Natural killer cell (primary cell): ENCODE data around the gene CRYBB2. TPM values are rescaled to one million over a fixed set of nuclear protein-coding genes. Genes with fewer than 3 reads are reported as not detected.

Experiments used
- ATAC-seq, 3 donors: fragments of 150-1000 bp in 2 of 3; fragments of 200-7000 bp in 1 of 3; cut with Tn5 transposase; 1 replicate in 1 of 3; 2 replicates in 2 of 3; pipeline ENCODE4 v1.10.0; 2021; ENCODE audit warnings: mild to moderate bottlenecking in 2 of 3, moderate library complexity in 2 of 3
- DNase-seq, 2 donors: peaks; one replicate each; pipeline versions ENCODE4 v3.0.0 to v3.0.0-alpha.2; 2013 to 2021; ENCODE audit warnings: mixed read lengths in 1 of 2
- H3K27ac ChIP-seq: one replicate; pipeline ENCODE4 v1.5.1; 2013; ENCODE audit warnings: mild to moderate bottlenecking, low read length
- H3K27me3 ChIP-seq: one replicate; pipeline ENCODE4 v1.6.1; 2013; ENCODE audit warnings: low read length; ENCODE audit not compliant: control insufficient read depth, insufficient read depth
- H3K36me3 ChIP-seq: one replicate; pipeline ENCODE4 v1.6.1; 2013; ENCODE audit warnings: low read length; ENCODE audit not compliant: control insufficient read depth, insufficient read depth
- H3K4me1 ChIP-seq: one replicate; pipeline ENCODE4 v1.6.1; 2013; ENCODE audit warnings: low read length; ENCODE audit not compliant: control insufficient read depth, insufficient read depth
- H3K4me3 ChIP-seq: one replicate; pipeline ENCODE4 v1.5.1; 2013; ENCODE audit warnings: low read length
- H3K9me3 ChIP-seq: one replicate; pipeline ENCODE4 v1.6.1; 2013; ENCODE audit warnings: low read length; ENCODE audit not compliant: control insufficient read depth, insufficient read depth
- H3K27ac Mint-ChIP-seq, 2 donors: one replicate each; pipeline ENCODE4 v1.8.0; 2022; ENCODE audit warnings: mild to moderate bottlenecking in 2 of 2, mixed read lengths in 2 of 2, moderate library complexity in 1 of 2
- H3K27me3 Mint-ChIP-seq, 2 donors: one replicate each; pipeline ENCODE4 v1.8.0; 2022; ENCODE audit warnings: low read depth in 2 of 2, mixed read lengths in 2 of 2
- H3K36me3 Mint-ChIP-seq: one replicate; pipeline ENCODE4 v1.8.0; 2022; ENCODE audit warnings: mixed read lengths
- H3K4me1 Mint-ChIP-seq, 2 donors: one replicate each; pipeline ENCODE4 v1.8.0; 2022; ENCODE audit warnings: mixed read lengths in 2 of 2
- H3K4me3 Mint-ChIP-seq: one replicate; pipeline ENCODE4 v1.8.0; 2022; ENCODE audit warnings: mild to moderate bottlenecking, moderate library complexity, mixed read lengths
- H3K9me3 Mint-ChIP-seq, 2 donors: one replicate each; pipeline ENCODE4 v1.8.0; 2022; ENCODE audit warnings: mixed read lengths in 2 of 2
- WGBS: methylation state at CpG from one replicate; pipeline ENCODE4 v1.1.7; 2013; ENCODE audit warnings: missing lambda C conversion rate; ENCODE audit not compliant: insufficient coverage; 5-methylcytosine and 5-hydroxymethylcytosine counted together
- intact Hi-C: fragments of 100-400 bp; cut with micrococcal nuclease; formaldehyde crosslinking; loops from one replicate; pipeline ENCODE4 v1.14.2; 2022
- total RNA-seq, 4 donors: library from RNA; stranded (reverse); fragments of 120-200 nt in 1 of 4; gene quantifications; one replicate each; pipeline versions ENCODE4 v1.2.3 to v1.2.4, GENCODE V29; 2013 to 2022
- TF ChIP-seq, protein P1 (sequence below): fragments of 200-600 bp; IDR thresholded peaks from one replicate; pipeline ENCODE4 v1.8.0; 2022; ENCODE audit warnings: antibody characterized with exemption

CRYBB2 gene
- total RNA-seq, 3 donors from 2014 or later (not counting 1 experiment from before 2014, with no cell fraction given), result not detected

GRCh38 chr22:25206998-25207397, 12.4 kb upstream of the CRYBB2 start:
- Histone ChIP-seq H3K27ac (no peak overlapping the region), H3K9me3 (no peaks in the 10 kb centered on the region), H3K4me3 (no peak overlapping the region), H3K36me3 (no peaks in the 10 kb centered on the region), H3K4me1 (no peaks in the 10 kb centered on the region), H3K27me3 (no peaks in the 10 kb centered on the region)
- Mint-ChIP-seq H3K36me3 (no peaks in the 10 kb centered on the region), H3K4me3 (no peak overlapping the region), H3K27me3 (peaks cover 0 to 3% of the 10 kb centered on the region in 2 donors), H3K4me1 (peaks cover 0 to 5% of the 10 kb centered on the region in 2 donors), H3K9me3 (no peaks in the 10 kb centered on the region), H3K27ac (no peak overlapping the region)
- ATAC-seq, result no peak
- WGBS, result 93% methylated on average over 21 of the region's 21 CpGs
- intact Hi-C loops, result no loop called here
- TF ChIP-seq, protein P1, sequence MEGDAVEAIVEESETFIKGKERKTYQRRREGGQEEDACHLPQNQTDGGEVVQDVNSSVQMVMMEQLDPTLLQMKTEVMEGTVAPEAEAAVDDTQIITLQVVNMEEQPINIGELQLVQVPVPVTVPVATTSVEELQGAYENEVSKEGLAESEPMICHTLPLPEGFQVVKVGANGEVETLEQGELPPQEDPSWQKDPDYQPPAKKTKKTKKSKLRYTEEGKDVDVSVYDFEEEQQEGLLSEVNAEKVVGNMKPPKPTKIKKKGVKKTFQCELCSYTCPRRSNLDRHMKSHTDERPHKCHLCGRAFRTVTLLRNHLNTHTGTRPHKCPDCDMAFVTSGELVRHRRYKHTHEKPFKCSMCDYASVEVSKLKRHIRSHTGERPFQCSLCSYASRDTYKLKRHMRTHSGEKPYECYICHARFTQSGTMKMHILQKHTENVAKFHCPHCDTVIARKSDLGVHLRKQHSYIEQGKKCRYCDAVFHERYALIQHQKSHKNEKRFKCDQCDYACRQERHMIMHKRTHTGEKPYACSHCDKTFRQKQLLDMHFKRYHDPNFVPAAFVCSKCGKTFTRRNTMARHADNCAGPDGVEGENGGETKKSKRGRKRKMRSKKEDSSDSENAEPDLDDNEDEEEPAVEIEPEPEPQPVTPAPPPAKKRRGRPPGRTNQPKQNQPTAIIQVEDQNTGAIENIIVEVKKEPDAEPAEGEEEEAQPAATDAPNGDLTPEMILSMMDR, result no peak
- DNase-seq, result no peak

DNA sequence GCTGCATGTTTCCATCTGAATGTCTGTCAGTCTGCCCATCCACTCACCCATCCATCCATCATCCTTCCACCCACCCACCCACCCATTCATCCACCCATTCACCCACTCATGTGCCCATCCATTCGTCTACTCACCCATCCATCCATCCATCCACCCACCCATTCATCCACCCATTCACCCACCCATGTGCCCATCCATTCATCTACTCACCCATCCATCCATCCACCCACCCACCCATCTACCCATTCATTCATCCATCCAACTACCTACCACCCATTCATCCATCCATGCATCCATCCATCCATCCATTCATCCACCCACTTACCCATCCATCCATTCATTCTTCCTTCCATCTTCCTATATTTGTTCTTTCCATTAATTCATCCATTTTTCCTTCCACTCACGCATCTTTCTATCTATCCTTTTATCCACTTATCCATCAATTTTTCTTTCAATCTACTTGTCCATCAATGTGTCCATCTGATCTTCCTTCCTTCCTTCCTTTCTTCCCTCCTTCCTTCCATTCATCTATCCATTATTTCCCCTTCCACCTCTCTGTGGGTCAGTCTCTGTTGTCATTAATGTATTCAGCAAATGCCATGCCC, 11.8 kb upstream of the CRYBB2 start:
- Mint-ChIP-seq H3K27ac (no peak overlapping the region), H3K9me3 (no peaks in the 10 kb centered on the region), H3K4me1 (no peaks in the 10 kb centered on the region), H3K4me3 (no peak overlapping the region), H3K27me3 (peaks cover 0 to 3% of the 10 kb centered on the region in 2 donors), H3K36me3 (no peaks in the 10 kb centered on the region)
- Histone ChIP-seq H3K4me3 (no peak overlapping the region), H3K36me3 (no peaks in the 10 kb centered on the region), H3K27me3 (no peaks in the 10 kb centered on the region), H3K4me1 (no peaks in the 10 kb centered on the region), H3K27ac (no peak overlapping the region), H3K9me3 (no peaks in the 10 kb centered on the region)
- intact Hi-C loops, result no loop called here
- DNase-seq (no peak), ATAC-seq (no peak)
- TF ChIP-seq, protein P1, result no peak
- 85% methylated on average over 1 of the region's 2 CpGs for WGBS

GRCh38 chr22:25208328-25208727, 11.1 kb upstream of the CRYBB2 start:
- intact Hi-C loops, result no loop called here
- no peaks in the 10 kb centered on the region for H3K27me3 ChIP-seq
- no peak overlapping the region for H3K27ac ChIP-seq
- H3K36me3 Mint-ChIP-seq, result no peaks in the 10 kb centered on the region
- 89% methylated on average over 2 of the region's 2 CpGs for WGBS
- H3K4me1 ChIP-seq, result no peaks in the 10 kb centered on the region
- TF ChIP-seq, protein P1, result no peak
- H3K36me3 ChIP-seq, result no peaks in the 10 kb centered on the region
- DNase-seq, result no peak
- H3K27ac Mint-ChIP-seq, result no peak overlapping the region
- no peak overlapping the region for H3K4me3 ChIP-seq
- peaks cover 0 to 3% of the 10 kb centered on the region in 2 donors for H3K27me3 Mint-ChIP-seq
- H3K9me3 Mint-ChIP-seq, result no peaks in the 10 kb centered on the region
- peaks cover 2% of the 10 kb centered on the region for H3K9me3 ChIP-seq
- no peak overlapping the region for H3K4me3 Mint-ChIP-seq
- ATAC-seq, result no peak
- no peaks in the 10 kb centered on the region for H3K4me1 Mint-ChIP-seq
